Subcutaneous abdominal adipose tissue (tissue), 5 donors: ENCODE results near the gene ADAMTS17.

ENCODE experiments used
- H3K27ac ChIP-seq: one replicate; pipeline ENCODE4 v1.7.0; 2013; ENCODE audit warnings: low read depth, mild to moderate bottlenecking, inconsistent platforms, low read length, moderate library complexity
- H3K27me3 ChIP-seq, 5 donors: one replicate each; pipeline ENCODE4 v1.7.0; 2013; ENCODE audit warnings: low read length in 5 of 5, inconsistent platforms in 1 of 5; ENCODE audit not compliant: control insufficient read depth in 5 of 5, insufficient read depth in 4 of 5
- H3K36me3 ChIP-seq, 5 donors: one replicate each; pipeline ENCODE4 v1.7.0; 2013; ENCODE audit warnings: low read length in 5 of 5; ENCODE audit not compliant: control insufficient read depth in 5 of 5, insufficient read depth in 5 of 5
- H3K4me1 ChIP-seq, 5 donors: one replicate each; pipeline ENCODE4 v1.7.0; 2013; ENCODE audit warnings: low read length in 5 of 5, mild to moderate bottlenecking in 3 of 5, moderate library complexity in 1 of 5; ENCODE audit not compliant: control insufficient read depth in 5 of 5, insufficient read depth in 5 of 5
- H3K4me3 ChIP-seq, 5 donors: one replicate each; pipeline ENCODE4 v1.7.0; 2013; ENCODE audit warnings: low read length in 5 of 5, low read depth in 1 of 5
- H3K9ac ChIP-seq, 5 donors: one replicate each; pipeline ENCODE4 v1.7.0; 2013; ENCODE audit warnings: low read length in 5 of 5, mild to moderate bottlenecking in 4 of 5, moderate library complexity in 3 of 5
- H3K9me3 ChIP-seq, 5 donors: one replicate each; pipeline ENCODE4 v1.7.0; 2013; ENCODE audit warnings: low read length in 5 of 5; ENCODE audit not compliant: control insufficient read depth in 5 of 5
- donor health status: healthy.
- donor health status: healthy.
- donor health status: healthy.
- donor health status: healthy.
- donor health status: healthy.

Gene ADAMTS17

DNA sequence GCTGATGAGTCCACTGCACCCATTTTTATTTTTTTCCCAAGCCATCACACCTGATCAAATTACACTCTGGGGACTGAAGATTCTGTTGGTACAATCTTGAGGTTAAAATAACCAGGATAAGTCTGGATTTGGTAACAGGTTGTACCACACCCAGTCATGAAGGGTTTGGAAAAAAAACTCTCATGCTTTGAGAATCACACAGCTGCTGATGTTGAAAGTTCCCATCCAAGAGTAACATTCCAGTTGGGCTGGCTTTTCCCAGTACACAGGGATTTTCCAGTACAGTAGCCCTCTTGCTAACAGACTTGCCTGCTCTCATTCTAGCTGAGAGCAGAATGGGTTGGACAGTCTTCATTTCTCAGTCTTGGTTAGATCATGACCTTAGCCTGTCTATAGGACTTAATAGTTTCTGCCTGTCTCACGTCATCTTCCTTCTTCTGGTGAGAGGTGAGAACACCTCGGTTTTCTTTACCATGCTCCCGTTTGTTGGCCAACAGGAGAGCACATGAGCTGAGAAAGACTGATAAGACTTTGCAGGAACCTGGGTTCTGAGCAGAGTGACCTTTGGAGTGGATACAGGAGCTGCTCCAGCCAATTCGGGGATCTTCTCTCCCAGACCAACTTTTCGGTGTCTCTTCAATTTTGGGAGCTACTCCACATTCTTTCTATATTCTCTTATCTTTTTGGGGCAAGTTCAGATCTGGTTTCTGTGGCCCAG, 308.5 kb downstream of the ADAMTS17 start:
- H3K4me1 ChIP-seq, result peaks cover 0 to 5% (median 0%) of the 10 kb centered on the region in 5 donors
- H3K36me3 ChIP-seq, result no peaks in the 10 kb centered on the region
- no peak overlapping the region for H3K27ac ChIP-seq
- no peak overlapping the region for H3K9ac ChIP-seq
- no peak overlapping the region for H3K4me3 ChIP-seq
- H3K9me3 ChIP-seq, result no peaks in the 10 kb centered on the region
- H3K27me3 ChIP-seq, result no peaks in the 10 kb centered on the region

DNA sequence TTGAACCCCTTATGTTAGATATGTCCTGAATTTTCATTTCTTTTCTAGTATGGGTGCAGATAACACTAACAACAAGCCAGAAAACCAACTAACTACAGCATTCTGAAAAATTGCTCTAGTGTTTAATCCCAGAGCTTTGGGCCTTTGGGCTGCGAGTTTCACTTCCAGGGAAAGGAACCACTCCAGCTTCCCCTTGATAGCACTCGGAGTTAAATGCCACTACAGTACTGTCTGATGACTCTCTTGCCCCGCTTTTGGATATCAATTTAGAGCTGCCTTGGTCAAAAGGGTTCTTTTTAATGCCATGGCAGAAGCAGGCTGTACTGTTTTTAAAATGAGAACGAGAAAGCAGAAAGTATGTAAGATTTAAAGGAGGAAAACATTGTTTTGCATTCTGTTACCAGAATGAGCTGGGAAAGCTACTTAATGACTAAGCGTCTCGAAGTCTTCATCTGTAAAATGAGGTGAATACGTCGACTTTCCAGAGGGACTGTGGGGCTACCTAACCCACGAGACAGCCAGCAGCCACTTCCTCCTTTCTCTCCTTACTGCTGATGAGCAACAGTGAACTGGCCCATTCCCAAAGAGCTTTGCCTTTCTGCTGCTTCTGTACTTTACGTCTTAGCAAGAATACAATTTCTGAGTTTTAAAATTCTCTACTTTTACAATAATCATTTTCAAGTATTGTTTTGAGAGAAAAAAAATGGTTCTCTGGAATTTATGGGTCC, 309.3 kb downstream of the ADAMTS17 start:
- Histone ChIP-seq H3K27me3 (no peaks in the 10 kb centered on the region), H3K4me1 (peaks cover 0 to 5% (median 0%) of the 10 kb centered on the region in 5 donors), H3K9ac (no peak overlapping the region), H3K9me3 (peaks cover 0 to 8% (median 5%) of the 10 kb centered on the region in 5 donors), H3K27ac (no peak overlapping the region), H3K4me3 (no peak overlapping the region), H3K36me3 (no peaks in the 10 kb centered on the region)

DNA sequence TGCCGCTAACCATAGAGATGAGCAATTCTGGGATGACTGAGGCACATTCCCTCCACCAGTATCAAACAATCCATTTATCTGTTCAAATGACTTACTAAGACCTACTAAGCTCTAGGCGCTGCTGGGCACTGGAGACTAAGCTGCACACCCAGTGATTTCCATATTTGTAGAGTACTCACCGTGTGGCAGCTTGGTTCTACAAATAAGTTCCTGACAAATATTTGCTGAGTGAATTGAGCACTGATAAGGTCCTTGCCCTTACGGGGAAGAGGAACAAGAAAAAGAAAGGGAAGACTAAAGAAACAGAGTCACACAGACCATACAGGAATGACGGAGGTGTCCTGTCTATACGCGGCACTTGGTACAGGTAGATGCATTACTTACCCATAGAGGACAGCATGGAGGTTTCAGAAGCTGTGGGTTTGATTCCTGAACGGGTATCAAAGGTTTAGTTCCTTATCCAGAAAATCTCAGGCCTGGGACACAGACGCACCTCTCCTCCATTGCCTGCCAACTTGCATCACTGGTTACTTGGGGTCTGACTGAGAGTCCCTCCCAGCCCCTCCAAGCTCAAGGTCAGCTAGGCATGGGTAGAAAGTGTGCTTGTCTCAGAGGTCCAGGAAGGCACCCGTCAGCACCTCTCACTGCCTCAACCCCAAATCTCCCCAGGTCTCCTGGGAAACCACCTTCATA, 310.0 kb downstream of the ADAMTS17 start:
- H3K4me1 ChIP-seq, result peaks cover 0 to 5% (median 0%) of the 10 kb centered on the region in 5 donors
- H3K27ac ChIP-seq, result no peak overlapping the region

DNA sequence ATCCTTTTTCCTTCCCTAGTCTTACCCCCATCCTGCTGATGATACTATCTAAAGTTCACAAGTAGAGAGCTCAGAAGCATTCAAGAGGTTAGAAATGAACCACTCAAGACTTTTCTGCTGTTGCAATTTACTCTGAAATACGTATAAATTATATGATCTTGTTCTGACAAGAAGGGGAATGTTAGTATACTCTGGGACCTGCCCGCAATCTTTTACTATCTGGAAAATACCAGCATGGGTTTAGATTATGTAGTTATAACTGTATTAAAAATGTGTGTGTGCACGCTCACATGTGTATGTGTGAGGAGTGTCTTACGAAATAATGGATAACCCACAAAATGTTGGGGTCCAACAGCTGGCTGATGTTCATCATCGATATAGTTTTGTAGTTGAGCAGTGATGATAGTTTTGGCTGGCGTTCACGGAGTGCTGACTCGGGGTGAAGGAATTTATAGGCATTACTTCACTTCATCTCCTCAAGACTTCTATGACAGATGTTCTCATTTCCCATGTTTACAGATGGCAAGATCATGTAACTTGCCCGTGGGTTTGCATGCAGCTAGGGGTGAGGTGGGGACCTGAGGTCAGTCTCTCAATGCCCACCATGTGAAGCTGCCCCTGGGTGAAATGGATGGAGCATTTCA, 311.1 kb downstream of the ADAMTS17 start:
- H3K27me3 ChIP-seq, result no peaks in the 10 kb centered on the region
- no peak overlapping the region for H3K9ac ChIP-seq
- H3K4me3 ChIP-seq, result no peak overlapping the region
- no peaks in the 10 kb centered on the region for H3K36me3 ChIP-seq
- H3K4me1 ChIP-seq, result peaks cover 0 to 5% (median 0%) of the 10 kb centered on the region in 5 donors
- H3K9me3 ChIP-seq, result peaks cover 0 to 10% (median 5%) of the 10 kb centered on the region in 5 donors
- H3K27ac ChIP-seq, result no peak overlapping the region

More for the DNA sequence above, 310.0 kb downstream of the ADAMTS17 start:
- Histone ChIP-seq H3K36me3 (no peaks in the 10 kb centered on the region), H3K9me3 (peaks cover 0 to 10% (median 5%) of the 10 kb centered on the region in 5 donors), H3K27me3 (no peaks in the 10 kb centered on the region), H3K9ac (no peak overlapping the region), H3K4me3 (no peak overlapping the region)

DNA sequence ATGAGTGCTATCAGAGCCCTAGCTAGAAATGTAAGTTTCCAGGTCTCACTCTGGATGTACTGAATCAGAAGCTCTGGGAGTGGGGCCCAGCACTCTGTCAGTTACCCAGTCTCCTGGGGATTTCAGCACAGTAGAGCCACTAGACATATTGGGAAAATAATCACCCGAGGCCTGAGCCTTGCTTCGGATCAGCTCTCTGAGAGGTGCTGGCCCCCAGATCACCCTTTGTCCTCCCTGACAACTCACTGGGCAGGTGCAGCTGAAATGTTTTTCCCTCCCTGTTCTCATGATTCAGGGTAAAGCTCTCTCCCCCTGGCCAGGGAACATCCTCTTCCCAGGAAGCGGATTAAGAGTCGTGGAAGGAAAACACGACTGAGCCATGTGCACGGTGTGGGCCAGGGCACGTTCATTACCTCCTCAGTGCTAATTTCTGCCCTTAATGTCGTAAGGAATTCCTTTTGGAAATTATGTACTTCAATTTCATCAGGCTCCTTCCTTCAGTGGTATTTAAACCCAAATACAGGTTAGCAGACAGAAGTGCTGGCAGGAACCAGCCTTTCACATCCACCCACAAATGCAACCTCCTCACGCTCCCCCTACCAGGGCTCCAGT, 311.8 kb downstream of the ADAMTS17 start:
- Histone ChIP-seq H3K36me3 (no peaks in the 10 kb centered on the region), H3K4me1 (peaks cover 0 to 5% (median 0%) of the 10 kb centered on the region in 5 donors), H3K9ac (no peak overlapping the region), H3K27me3 (no peaks in the 10 kb centered on the region), H3K4me3 (no peak overlapping the region), H3K9me3 (peaks cover 0 to 10% (median 5%) of the 10 kb centered on the region in 5 donors), H3K27ac (no peak overlapping the region)

DNA sequence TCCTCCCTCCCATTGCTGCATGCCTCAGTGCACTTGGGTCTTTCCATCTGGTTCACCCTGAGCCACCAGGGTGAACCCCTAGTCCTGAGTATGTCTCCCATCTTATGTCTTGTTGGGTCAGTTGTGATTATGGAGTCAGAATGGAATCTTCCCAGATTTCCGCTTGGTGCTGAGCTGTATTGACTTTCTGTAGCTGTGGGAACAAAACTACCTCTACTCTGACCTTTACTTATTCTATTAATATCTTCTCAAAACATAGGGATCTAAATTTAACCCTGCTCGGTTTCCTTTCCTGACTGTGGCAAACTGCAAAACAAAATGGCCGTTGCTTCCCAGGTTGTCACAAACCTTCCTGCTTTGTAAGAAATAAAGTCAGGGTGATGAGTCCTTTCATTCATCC, 312.7 kb downstream of the ADAMTS17 start:
- H3K9ac ChIP-seq, result no peak overlapping the region
- no peaks in the 10 kb centered on the region for H3K36me3 ChIP-seq
- H3K4me3 ChIP-seq, result no peak overlapping the region
- no peak overlapping the region for H3K27ac ChIP-seq
- H3K4me1 ChIP-seq, result peaks cover 0 to 5% (median 0%) of the 10 kb centered on the region in 5 donors
- H3K27me3 ChIP-seq, result no peaks in the 10 kb centered on the region
- peaks cover 0 to 10% (median 5%) of the 10 kb centered on the region in 5 donors for H3K9me3 ChIP-seq

DNA sequence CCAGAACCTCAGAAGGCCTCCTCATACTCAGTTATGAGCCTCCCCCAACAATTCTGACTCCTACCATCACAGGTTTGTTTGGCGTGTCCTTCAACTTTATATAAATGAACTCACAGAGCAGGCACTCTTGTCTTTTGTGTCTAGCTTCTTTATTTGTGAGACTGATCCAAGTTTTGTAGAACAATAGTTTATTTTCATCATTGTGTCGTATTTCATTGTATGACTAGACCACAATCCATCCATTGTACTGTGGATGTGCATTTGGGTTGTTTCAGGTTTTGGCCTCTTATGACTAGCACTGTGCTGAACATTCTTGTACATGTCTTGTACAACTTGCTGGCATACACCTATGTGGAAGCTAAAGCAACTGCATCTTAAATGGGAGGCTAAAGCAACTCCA, 315.7 kb downstream of the ADAMTS17 start:
- Histone ChIP-seq H3K9me3 (peaks cover 0 to 10% (median 5%) of the 10 kb centered on the region in 5 donors), H3K4me3 (no peak overlapping the region), H3K36me3 (no peaks in the 10 kb centered on the region), H3K27ac (no peak overlapping the region), H3K9ac (no peak overlapping the region), H3K4me1 (peaks cover 0 to 18% (median 14%) of the 10 kb centered on the region in 5 donors), H3K27me3 (no peaks in the 10 kb centered on the region)

DNA sequence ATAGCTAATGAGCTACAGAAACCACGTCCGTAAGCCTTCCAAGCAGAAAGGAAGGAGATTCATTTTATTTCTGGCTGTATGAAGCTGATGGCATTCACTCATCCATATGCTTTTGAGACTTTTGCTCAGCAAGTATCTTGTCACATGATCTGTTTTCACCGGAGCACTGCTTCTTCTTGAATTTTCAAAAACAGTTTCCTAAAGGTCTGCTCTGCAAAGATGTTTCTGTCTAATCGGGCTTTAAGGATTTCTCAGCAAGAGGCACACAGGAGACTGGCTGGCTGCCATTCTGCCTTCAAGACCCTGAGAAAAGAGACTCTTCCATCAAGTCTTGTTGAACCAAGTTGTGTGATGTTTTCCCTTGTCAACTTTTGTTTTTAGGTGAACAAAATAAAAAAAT, 319.0 kb downstream of the ADAMTS17 start:
- Histone ChIP-seq H3K9ac (peak overlapping the region in 1 of 5 donors; percentile 11), H3K4me3 (peak overlapping the region in 3 of 5 donors; percentile 2 to 23 (median 12)), H3K36me3 (no peaks in the 10 kb centered on the region), H3K4me1 (peaks cover 0 to 20% (median 14%) of the 10 kb centered on the region in 5 donors), H3K27me3 (no peaks in the 10 kb centered on the region), H3K27ac (no peak overlapping the region), H3K9me3 (peaks cover 0 to 6% (median 2%) of the 10 kb centered on the region in 5 donors)

DNA sequence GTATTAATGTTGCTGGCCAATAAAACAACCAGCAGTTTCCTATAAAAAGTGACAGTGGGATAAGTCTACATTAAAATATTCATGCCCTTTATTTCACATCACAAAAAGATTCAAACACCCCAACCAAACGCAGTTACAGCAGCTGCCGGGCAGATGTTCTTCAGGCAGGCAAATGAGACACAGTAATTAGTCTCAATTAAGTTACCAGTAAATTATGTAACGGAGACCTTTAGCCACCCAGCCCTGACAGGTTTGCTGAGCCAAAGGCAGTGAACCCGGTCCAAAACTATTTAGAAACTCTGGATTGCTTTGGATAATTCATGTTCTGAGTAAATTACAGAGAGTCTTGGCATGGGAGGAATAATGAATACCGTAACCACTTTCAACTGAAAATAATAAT, 319.4 kb downstream of the ADAMTS17 start:
- peaks cover 0 to 2% (median 1%) of the 10 kb centered on the region in 5 donors for H3K9me3 ChIP-seq
- H3K4me3 ChIP-seq, result peak overlapping the region in 3 of 5 donors; percentile 2 to 23 (median 12)
- H3K36me3 ChIP-seq, result no peaks in the 10 kb centered on the region
- H3K4me1 ChIP-seq, result peaks cover 0 to 20% (median 14%) of the 10 kb centered on the region in 5 donors
- no peak overlapping the region for H3K27ac ChIP-seq
- peak overlapping the region in 1 of 5 donors; percentile 11 for H3K9ac ChIP-seq
- H3K27me3 ChIP-seq, result no peaks in the 10 kb centered on the region
